GM12878 (cell line): ENCODE results near the gene TOR1B.

Experiments used
- ASH2L ChIP-seq: fragments of 300-600, 200-600 bp; sonication (generic); IDR thresholded peaks from 2 replicates; pipeline ENCODE4 v1.6.1; 2017; ENCODE audit warnings: low read depth, mild to moderate bottlenecking, borderline replicate concordance
- CTCF ChIP-seq, 3 experiments: IDR thresholded peaks in 2 of 3; conservative IDR thresholded peaks in 1 of 3; 2 replicates each; pipeline ENCODE4 v1.5.1; 2011; ENCODE audit warnings: low read depth in 3 of 3, low read length in 3 of 3, mild to moderate bottlenecking in 3 of 3, control low read depth in 2 of 3, moderate library complexity in 2 of 3, inconsistent platforms in 1 of 3, mixed read lengths in 1 of 3; ENCODE audit not compliant: control insufficient read depth in 2 of 3, insufficient read depth in 1 of 3; ENCODE audit errors: extremely low read depth in 1 of 3
- EZH2 ChIP-seq: IDR thresholded peaks from 2 replicates; pipeline ENCODE4 v1.6.1; 2012; ENCODE audit warnings: low read depth, mild to moderate bottlenecking, control low read depth, inconsistent platforms, low read length, borderline replicate concordance; ENCODE audit not compliant: control insufficient read depth
- KDM1A ChIP-seq: fragments of 200-600 bp; sonication (generic); IDR thresholded peaks from 2 replicates; pipeline ENCODE4 v1.6.1; 2016; ENCODE audit warnings: borderline replicate concordance
- POLR2A ChIP-seq: IDR thresholded peaks from 2 replicates; pipeline ENCODE4 v1.6.1; 2011; ENCODE audit warnings: low read depth, mild to moderate bottlenecking, low read length
- SUZ12 ChIP-seq: fragments of 200-600 bp; sonication (generic); IDR thresholded peaks from one replicate; pipeline ENCODE4 v1.6.1; 2018; ENCODE audit warnings: antibody characterized with exemption, mild to moderate bottlenecking; ENCODE audit not compliant: unreplicated experiment

DNA sequence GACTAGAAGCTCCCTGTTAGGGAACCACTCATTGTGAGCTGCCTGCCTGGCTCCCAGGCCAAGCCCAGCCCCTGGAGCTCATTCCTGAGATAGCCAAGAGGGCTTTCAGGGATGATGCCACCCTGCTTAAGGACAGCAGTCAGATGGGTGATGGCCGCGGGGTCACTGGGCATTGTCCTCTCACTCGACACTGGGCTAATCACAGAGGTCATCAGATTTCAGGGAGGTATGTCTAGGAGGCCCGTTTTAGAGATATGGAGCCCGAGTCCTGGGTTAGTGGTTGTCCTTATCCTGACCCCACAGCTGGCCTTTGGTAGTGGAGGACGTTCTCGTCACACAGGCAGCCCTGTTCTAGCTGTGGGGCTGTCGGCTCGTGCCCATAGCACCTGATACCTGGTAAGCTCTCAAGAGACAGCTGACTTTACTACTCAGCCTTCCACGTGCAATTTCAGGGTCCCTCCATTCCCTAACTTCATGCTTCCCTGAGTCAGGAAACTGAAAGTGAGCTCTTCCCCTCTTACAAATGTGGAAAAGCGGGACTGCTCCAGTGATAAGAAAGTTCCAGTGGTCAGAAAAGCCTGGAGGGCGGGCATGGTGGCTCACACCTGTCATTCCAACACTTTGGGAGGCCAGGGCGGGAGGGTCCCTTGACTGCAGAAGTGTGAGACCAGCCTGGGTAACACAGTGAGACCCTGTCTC lies 43.0 kb upstream of the TOR1B start:
- no peak for TF ChIP-seq EZH2
- TF ChIP-seq ASH2L, result no peak
- TF ChIP-seq KDM1A, result no peak
- no peak for TF ChIP-seq CTCF (IDR thresholded peaks at IDR 0.05 in 2 of 3, conservative IDR thresholded peaks at IDR 0.05 in 1 of 3; ENCODE audit: control insufficient read depth in 2 of 3, extremely low read depth in 1 of 3, insufficient read depth in 1 of 3, low read depth in 3 of 3, low read length in 3 of 3)
- TF ChIP-seq POLR2A, result no peak
- TF ChIP-seq SUZ12, result no peak
